GM12891 (cell line): ENCODE data around the gene ZNF91.

Experiments used
- POLR2AphosphoS5 ChIP-seq: IDR thresholded peaks from 2 replicates; pipeline ENCODE4 v1.6.1; 2011; ENCODE audit warnings: low read depth, low read length, control low read depth
- POU2F2 ChIP-seq: IDR thresholded peaks from 2 replicates; pipeline ENCODE4 v1.6.1; 2011; ENCODE audit warnings: low read depth, mild to moderate bottlenecking, control low read depth, low read length, moderate library complexity

GRCh38 chr19:23403052-23403451 is 7.8 kb upstream of the ZNF91 start:
- no peak for TF ChIP-seq POU2F2
- TF ChIP-seq POLR2AphosphoS5, result no peak
